Measurements from ENCODE around the gene CELF5. TPM values are rescaled to one million over a fixed set of nuclear protein-coding genes. Genes with fewer than 3 reads are reported as not detected.

CELF5 gene
- total RNA-seq, 1 experiment from 2014 or later: 7.7 TPM

DNA sequence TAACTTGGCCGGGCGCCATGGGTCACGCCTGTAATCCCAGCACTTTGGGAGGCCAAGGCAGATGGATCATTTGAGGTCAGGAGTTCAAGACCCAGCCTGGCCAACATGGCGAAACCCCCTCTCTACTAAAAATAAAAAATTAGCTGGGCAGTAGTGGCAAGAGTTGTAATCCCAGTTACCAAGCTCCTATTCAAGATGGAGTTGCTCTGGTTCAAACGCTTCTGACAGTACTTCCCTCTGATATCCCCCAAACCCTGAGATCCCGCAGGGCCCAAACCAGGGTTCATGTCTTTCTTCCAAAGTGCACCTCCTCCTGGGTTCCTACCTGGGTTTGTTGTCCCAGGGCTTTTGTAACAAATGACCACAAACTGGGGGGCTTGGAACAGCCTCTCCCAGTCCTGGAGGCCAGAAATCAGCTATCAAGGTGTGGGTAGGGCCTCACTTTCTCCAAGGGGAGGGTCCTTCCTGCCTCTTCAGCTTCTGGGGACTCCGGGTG lies 13.7 kb downstream of the CELF5 start (continued):
- TF ChIP-seq, protein P1, sequence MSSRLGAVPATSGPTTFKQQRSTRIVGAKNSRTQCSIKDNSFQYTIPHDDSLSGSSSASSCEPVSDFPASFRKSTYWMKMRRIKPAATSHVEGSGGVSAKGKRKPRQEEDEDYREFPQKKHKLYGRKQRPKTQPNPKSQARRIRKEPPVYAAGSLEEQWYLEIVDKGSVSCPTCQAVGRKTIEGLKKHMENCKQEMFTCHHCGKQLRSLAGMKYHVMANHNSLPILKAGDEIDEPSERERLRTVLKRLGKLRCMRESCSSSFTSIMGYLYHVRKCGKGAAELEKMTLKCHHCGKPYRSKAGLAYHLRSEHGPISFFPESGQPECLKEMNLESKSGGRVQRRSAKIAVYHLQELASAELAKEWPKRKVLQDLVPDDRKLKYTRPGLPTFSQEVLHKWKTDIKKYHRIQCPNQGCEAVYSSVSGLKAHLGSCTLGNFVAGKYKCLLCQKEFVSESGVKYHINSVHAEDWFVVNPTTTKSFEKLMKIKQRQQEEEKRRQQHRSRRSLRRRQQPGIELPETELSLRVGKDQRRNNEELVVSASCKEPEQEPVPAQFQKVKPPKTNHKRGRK (CRISPR knock-in tag; IDR thresholded peaks at IDR 0.05; ENCODE audit: borderline replicate concordance): no peak
- no peak for TF ChIP-seq TCF7 (CRISPR knock-in tag; IDR thresholded peaks at IDR 0.05; ENCODE audit: low read depth)

DNA sequence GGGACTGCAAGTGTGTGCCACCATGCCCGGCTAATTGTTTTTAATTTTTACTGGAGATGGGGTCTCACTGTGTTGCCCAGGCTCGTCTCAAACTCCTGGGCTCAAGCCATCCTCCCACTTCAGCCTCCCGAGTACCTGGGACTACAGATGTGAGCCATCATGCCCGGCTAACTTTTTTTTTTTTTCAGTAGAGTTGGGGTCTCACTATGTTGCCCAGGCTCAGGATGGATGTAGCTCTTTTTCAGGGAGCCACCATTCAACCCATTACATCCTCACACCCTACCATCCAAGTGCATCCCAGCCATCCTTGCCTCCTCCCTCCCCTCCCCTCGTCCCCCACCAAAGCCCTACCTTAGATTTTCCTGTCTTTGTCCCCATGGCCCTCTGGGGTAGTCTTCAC lies 14.9 kb downstream of the CELF5 start:
- Mint-ChIP-seq H3K9me3 (no peaks in the 10 kb centered on the region), H3K4me1 (no peaks in the 10 kb centered on the region), H3K36me3 (no peaks in the 10 kb centered on the region), H3K27me3 (ENCODE audit: low read depth) (peaks cover 6% of the 10 kb centered on the region), H3K4me3 (no peak overlapping the region), H3K27ac (no peak overlapping the region)
- DNase-seq (ENCODE audit: low spot score) (no peak), ATAC-seq (no peak)
- CTCF ChIA-PET: interaction anchor here (1.2 kb wide), 1 partner anchor 110 kb away, joined by 3 read pairs; no protein-coding TSS in a partner anchor
- no peak for TF ChIP-seq TP53 (CRISPR knock-in tag; IDR thresholded peaks at IDR 0.05)
- TF ChIP-seq NR2C2 (CRISPR knock-in tag; IDR thresholded peaks at IDR 0.05): no peak
- TF ChIP-seq, protein P2, sequence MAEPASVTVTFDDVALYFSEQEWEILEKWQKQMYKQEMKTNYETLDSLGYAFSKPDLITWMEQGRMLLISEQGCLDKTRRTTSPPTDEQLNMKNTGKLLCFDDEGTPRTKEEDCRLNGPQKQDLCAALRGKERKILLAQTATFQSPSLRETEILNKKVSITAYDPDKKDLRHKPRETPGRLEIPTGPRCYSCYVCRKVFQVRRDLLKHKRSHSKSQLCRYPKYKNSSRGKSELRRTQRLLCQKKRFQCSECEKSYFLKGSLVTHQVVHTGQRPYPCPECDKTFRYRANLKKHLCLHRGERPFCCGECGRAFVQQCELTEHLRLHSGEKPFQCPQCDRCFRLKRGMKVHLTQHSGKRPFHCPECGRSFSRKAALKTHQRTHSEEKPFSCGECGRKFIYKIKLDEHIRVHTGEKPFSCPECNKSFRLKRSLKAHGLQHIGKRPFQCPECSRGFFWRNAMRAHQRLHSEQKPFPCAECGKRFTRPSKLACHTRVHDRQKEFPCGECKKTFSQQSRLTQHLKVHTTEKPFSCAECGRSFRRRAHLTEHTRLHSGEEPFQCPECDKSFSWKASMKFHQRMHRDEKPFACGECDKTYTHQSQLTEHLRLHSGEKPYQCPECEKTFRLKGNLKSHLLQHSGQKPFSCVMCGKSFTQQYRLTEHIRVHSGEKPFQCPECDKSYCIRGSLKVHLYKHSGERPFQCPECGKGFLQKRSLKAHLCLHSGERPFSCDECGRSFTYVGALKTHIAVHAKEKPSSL (CRISPR knock-in tag; conservative IDR thresholded peaks at IDR 0.05): no peak
- TF ChIP-seq ZNF416 (CRISPR knock-in tag; IDR thresholded peaks at IDR 0.05): no peak
- no peak for TF ChIP-seq GRHL2 (CRISPR knock-in tag; IDR thresholded peaks at IDR 0.05; ENCODE audit: insufficient replicate concordance, severe bottlenecking)
- TF ChIP-seq HMGA2 (CRISPR knock-in tag; IDR thresholded peaks at IDR 0.05): no peak
- TF ChIP-seq, protein P3, sequence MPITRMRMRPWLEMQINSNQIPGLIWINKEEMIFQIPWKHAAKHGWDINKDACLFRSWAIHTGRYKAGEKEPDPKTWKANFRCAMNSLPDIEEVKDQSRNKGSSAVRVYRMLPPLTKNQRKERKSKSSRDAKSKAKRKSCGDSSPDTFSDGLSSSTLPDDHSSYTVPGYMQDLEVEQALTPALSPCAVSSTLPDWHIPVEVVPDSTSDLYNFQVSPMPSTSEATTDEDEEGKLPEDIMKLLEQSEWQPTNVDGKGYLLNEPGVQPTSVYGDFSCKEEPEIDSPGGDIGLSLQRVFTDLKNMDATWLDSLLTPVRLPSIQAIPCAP (CRISPR knock-in tag; IDR thresholded peaks at IDR 0.05): no peak
- TF ChIP-seq, protein P4, sequence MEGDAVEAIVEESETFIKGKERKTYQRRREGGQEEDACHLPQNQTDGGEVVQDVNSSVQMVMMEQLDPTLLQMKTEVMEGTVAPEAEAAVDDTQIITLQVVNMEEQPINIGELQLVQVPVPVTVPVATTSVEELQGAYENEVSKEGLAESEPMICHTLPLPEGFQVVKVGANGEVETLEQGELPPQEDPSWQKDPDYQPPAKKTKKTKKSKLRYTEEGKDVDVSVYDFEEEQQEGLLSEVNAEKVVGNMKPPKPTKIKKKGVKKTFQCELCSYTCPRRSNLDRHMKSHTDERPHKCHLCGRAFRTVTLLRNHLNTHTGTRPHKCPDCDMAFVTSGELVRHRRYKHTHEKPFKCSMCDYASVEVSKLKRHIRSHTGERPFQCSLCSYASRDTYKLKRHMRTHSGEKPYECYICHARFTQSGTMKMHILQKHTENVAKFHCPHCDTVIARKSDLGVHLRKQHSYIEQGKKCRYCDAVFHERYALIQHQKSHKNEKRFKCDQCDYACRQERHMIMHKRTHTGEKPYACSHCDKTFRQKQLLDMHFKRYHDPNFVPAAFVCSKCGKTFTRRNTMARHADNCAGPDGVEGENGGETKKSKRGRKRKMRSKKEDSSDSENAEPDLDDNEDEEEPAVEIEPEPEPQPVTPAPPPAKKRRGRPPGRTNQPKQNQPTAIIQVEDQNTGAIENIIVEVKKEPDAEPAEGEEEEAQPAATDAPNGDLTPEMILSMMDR (IDR thresholded peaks at IDR 0.05): no peak
- no peak for TF ChIP-seq MXD4 (CRISPR knock-in tag; IDR thresholded peaks at IDR 0.05; ENCODE audit: borderline replicate concordance)
- TF ChIP-seq, protein P5, sequence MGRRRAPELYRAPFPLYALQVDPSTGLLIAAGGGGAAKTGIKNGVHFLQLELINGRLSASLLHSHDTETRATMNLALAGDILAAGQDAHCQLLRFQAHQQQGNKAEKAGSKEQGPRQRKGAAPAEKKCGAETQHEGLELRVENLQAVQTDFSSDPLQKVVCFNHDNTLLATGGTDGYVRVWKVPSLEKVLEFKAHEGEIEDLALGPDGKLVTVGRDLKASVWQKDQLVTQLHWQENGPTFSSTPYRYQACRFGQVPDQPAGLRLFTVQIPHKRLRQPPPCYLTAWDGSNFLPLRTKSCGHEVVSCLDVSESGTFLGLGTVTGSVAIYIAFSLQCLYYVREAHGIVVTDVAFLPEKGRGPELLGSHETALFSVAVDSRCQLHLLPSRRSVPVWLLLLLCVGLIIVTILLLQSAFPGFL (CRISPR knock-in tag; IDR thresholded peaks at IDR 0.05; ENCODE audit: borderline replicate concordance): no peak
- TF ChIP-seq JUN (CRISPR knock-in tag; IDR thresholded peaks at IDR 0.05): no peak
- no peak for TF ChIP-seq SMAD3 (CRISPR knock-in tag; IDR thresholded peaks at IDR 0.05; ENCODE audit: borderline replicate concordance)
- TF ChIP-seq, protein P1 (CRISPR knock-in tag; IDR thresholded peaks at IDR 0.05; ENCODE audit: borderline replicate concordance): no peak
- TF ChIP-seq MYBL2 (CRISPR knock-in tag; IDR thresholded peaks at IDR 0.05): no peak
- TF ChIP-seq, protein P6, sequence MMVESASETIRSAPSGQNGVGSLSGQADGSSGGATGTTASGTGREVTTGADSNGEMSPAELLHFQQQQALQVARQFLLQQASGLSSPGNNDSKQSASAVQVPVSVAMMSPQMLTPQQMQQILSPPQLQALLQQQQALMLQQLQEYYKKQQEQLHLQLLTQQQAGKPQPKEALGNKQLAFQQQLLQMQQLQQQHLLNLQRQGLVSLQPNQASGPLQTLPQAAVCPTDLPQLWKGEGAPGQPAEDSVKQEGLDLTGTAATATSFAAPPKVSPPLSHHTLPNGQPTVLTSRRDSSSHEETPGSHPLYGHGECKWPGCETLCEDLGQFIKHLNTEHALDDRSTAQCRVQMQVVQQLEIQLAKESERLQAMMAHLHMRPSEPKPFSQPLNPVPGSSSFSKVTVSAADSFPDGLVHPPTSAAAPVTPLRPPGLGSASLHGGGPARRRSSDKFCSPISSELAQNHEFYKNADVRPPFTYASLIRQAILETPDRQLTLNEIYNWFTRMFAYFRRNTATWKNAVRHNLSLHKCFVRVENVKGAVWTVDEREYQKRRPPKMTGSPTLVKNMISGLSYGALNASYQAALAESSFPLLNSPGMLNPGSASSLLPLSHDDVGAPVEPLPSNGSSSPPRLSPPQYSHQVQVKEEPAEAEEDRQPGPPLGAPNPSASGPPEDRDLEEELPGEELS (CRISPR knock-in tag; IDR thresholded peaks at IDR 0.05): no peak
- TF ChIP-seq JAZF1 (CRISPR knock-in tag; IDR thresholded peaks at IDR 0.05): no peak
- POLR2A ChIA-PET: no interaction called here
